Stimulated activated naive CD8-positive, alpha-beta T cell treated with anti-CD3 and anti-CD28 coated beads, Interleukin-15, Interleukin-2, amounts not matched to agents 100 U/mL and 50 U/mL, for 24 hours (primary cell): ENCODE measurements around the gene SLC6A18.

Experiments used
- ATAC-seq: fragments of 150-1000 bp; cut with Tn5 transposase; one replicate; pipeline ENCODE4 v1.10.0; 2021
- DNase-seq: peaks from one replicate; pipeline ENCODE4 v3.0.0; 2021

Gene SLC6A18

DNA sequence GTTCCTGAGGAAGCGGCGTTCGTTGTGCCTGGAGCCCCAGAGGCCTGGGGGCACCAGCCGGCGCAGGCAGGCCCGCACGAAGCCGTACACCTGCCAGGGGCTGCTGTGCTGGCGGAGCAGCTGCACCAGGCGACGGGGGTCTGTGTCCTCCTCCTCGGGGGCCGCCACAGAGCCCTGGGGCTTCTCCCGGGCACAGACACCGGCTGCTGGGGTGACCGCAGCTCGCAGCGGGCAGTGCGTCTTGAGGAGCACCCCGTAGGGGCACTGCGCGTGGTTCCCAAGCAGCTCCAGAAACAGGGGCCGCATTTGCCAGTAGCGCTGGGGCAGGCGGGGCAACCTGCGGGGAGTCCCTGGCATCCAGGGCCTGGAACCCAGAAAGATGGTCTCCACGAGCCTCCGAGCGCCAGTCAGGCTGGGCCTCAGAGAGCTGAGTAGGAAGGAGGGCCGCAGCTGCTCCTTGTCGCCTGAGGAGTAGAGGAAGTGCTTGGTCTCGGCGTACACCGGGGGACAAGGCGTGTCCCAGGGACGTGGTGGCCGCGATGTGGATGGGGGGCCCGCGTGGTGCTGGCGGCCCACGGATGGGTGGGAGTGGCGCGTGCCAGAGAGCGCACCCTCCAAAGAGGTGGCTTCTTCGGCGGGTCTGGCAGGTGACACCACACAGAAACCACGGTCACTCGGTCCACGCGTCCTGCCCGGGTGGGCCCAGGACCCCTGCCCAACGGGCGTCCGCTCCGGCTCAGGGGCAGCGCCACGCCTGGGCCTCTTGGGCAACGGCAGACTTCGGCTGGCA lies 68.4 kb downstream of the SLC6A18 start:
- ATAC-seq (no peak), DNase-seq (no peak)

DNA sequence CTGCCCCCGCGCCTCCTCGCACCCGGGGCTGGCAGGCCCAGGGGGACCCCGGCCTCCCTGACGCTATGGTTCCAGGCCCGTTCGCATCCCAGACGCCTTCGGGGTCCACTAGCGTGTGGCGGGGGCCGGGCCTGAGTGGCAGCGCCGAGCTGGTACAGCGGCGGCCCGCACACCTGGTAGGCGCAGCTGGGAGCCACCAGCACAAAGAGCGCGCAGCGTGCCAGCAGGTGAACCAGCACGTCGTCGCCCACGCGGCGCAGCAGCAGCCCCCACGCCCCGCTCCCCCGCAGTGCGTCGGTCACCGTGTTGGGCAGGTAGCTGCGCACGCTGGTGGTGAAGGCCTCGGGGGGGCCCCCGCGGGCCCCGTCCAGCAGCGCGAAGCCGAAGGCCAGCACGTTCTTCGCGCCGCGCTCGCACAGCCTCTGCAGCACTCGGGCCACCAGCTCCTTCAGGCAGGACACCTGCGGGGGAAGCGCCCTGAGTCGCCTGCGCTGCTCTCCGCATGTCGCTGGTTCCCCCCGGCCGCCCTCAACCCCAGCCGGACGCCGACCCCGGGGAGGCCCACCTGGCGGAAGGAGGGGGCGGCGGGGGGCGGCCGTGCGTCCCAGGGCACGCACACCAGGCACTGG lies 69.1 kb downstream of the SLC6A18 start:
- DNase-seq (peak; percentile 36), ATAC-seq (peak; percentile 7)

DNA sequence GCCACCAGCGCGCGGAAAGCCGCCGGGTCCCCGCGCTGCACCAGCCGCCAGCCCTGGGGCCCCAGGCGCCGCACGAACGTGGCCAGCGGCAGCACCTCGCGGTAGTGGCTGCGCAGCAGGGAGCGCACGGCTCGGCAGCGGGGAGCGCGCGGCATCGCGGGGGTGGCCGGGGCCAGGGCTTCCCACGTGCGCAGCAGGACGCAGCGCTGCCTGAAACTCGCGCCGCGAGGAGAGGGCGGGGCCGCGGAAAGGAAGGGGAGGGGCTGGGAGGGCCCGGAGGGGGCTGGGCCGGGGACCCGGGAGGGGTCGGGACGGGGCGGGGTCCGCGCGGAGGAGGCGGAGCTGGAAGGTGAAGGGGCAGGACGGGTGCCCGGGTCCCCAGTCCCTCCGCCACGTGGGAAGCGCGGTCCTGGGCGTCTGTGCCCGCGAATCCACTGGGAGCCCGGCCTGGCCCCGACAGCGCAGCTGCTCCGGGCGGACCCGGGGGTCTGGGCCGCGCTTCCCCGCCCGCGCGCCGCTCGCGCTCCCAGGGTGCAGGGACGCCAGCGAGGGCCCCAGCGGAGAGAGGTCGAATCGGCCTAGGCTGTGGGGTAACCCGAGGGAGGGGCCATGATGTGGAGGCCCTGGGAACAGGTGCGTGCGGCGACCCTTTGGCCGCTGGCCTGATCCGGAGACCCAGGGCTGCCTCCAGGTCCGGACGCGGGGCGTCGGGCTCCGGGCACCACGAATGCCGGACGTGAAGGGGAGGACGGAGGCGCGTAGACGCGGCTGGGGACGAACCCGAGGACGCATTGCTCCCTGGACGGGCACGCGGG lies 69.9 kb downstream of the SLC6A18 start, which contains the start of gene TERT:
TERT (minus strand) TSS at position 234 of the 815 bp plus-strand sequence; CDS start at position 155, 79 bp downstream.
- DNase-seq = peak; percentile 91
- peak; percentile 88 for ATAC-seq

DNA sequence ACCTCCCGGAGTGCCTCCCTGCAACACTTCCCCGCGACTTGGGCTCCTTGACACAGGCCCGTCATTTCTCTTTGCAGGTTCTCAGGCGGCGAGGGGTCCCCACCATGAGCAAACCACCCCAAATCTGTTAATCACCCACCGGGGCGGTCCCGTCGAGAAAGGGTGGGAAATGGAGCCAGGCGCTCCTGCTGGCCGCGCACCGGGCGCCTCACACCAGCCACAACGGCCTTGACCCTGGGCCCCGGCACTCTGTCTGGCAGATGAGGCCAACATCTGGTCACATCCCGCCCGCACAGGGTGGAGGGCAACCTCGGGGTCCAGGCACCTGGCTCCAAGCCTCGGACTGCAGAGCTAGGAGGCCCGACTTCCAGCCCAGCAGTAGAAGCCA lies 70.5 kb downstream of the SLC6A18 start:
- no peak for DNase-seq

More for the DNA sequence above, 70.5 kb downstream of the SLC6A18 start:
- ATAC-seq = no peak
